Naive thymus-derived CD4-positive, alpha-beta T cell (primary cell): Measurements from ENCODE around the gene PPP2R2D. TPM values are rescaled to one million over a fixed set of nuclear protein-coding genes. Genes with fewer than 3 reads are reported as not detected.

Experiments
- ATAC-seq: fragments of 150-1000 bp; cut with Tn5 transposase; 2 replicates; pipeline ENCODE4 v1.10.0; 2021; ENCODE audit warnings: mild to moderate bottlenecking, moderate library complexity
- CTCF ChIA-PET: fragments of 350-600 bp; sonication (Branson Sonifier 250); formaldehyde crosslinking; loops from one replicate; lab custom pipeline; 2021; ENCODE audit warnings: antibody characterized with exemption; lab: Charles Lee
- POLR2A ChIA-PET: fragments of 350-600 bp; sonication (Branson Sonifier 250); formaldehyde crosslinking; loops from one replicate; lab custom pipeline; 2021; ENCODE audit warnings: antibody characterized with exemption, inconsistent platforms; lab: Charles Lee
- DNase-seq, 9 donors: peaks; one replicate each; pipeline versions ENCODE4 v3.0.0 to v3.0.0-alpha.2; 2020 to 2022; ENCODE audit warnings: mixed read lengths in 1 of 9
- H3K27ac ChIP-seq: one replicate; pipeline ENCODE4 v1.7.0; 2013; ENCODE audit warnings: mild to moderate bottlenecking, low read depth, low read length, moderate library complexity
- H3K27me3 ChIP-seq, 2 donors: one replicate each; pipeline ENCODE4 v1.7.0; 2013; ENCODE audit warnings: low read length in 2 of 2, mild to moderate bottlenecking in 2 of 2, moderate library complexity in 2 of 2; ENCODE audit not compliant: control insufficient read depth in 2 of 2, insufficient read depth in 2 of 2
- H3K36me3 ChIP-seq, 3 experiments: 1 replicate in 2 of 3; 2 replicates in 1 of 3; pipeline ENCODE4 v1.7.0; 2013; ENCODE audit warnings: low read length in 3 of 3, mild to moderate bottlenecking in 3 of 3, moderate library complexity in 1 of 3; ENCODE audit not compliant: insufficient read depth in 3 of 3, control insufficient read depth in 2 of 3
- H3K4me1 ChIP-seq, 2 donors: one replicate each; pipeline ENCODE4 v1.7.0; 2013; ENCODE audit warnings: low read length in 2 of 2, mild to moderate bottlenecking in 2 of 2, moderate library complexity in 1 of 2; ENCODE audit not compliant: control insufficient read depth in 2 of 2, insufficient read depth in 2 of 2
- H3K4me3 ChIP-seq: 2 replicates; pipeline ENCODE4 v1.7.0; 2013; ENCODE audit warnings: mild to moderate bottlenecking, low read length
- H3K9me3 ChIP-seq, 3 experiments: 1 replicate in 2 of 3; 2 replicates in 1 of 3; pipeline ENCODE4 v1.7.0; 2013; ENCODE audit warnings: low read length in 3 of 3; ENCODE audit not compliant: control insufficient read depth in 2 of 3
- H3K27ac Mint-ChIP-seq, 9 donors: one replicate each; pipeline ENCODE4 v1.8.0; 2020 to 2022; ENCODE audit warnings: mixed read lengths in 9 of 9, mild to moderate bottlenecking in 8 of 9, moderate library complexity in 5 of 9, inconsistent platforms in 2 of 9
- H3K27me3 Mint-ChIP-seq, 5 donors: one replicate each; pipeline ENCODE4 v1.8.0; 2021 to 2022; ENCODE audit warnings: mixed read lengths in 5 of 5, mild to moderate bottlenecking in 1 of 5
- H3K36me3 Mint-ChIP-seq, 5 donors: one replicate each; pipeline ENCODE4 v1.8.0; 2020 to 2022; ENCODE audit warnings: mixed read lengths in 5 of 5, mild to moderate bottlenecking in 3 of 5, inconsistent platforms in 1 of 5
- H3K4me1 Mint-ChIP-seq, 7 donors: one replicate each; pipeline ENCODE4 v1.8.0; 2020 to 2022; ENCODE audit warnings: mixed read lengths in 7 of 7, mild to moderate bottlenecking in 3 of 7, inconsistent platforms in 1 of 7
- H3K4me3 Mint-ChIP-seq, 10 donors: one replicate each; pipeline ENCODE4 v1.8.0; 2020 to 2022; ENCODE audit warnings: mild to moderate bottlenecking in 10 of 10, mixed read lengths in 10 of 10, moderate library complexity in 6 of 10, inconsistent platforms in 2 of 10
- H3K9me3 Mint-ChIP-seq, 11 donors: one replicate each; pipeline ENCODE4 v1.8.0; 2020 to 2022; ENCODE audit warnings: mixed read lengths in 11 of 11, mild to moderate bottlenecking in 4 of 11, inconsistent platforms in 1 of 11, moderate library complexity in 1 of 11
- intact Hi-C, 2 donors: fragments of 100-400 bp; cut with micrococcal nuclease; formaldehyde crosslinking; loops; one replicate each; pipeline ENCODE4 v1.15.1; 2023
- polyA plus RNA-seq, 2 donors: library from polyadenylated mRNA; unstranded; fragments of 300-500 nt; fragmentation: Illumina TruSeq; gene quantifications; one replicate each; pipeline ENCODE4 v1.2.3, GENCODE V29; 2021
- total RNA-seq, 6 experiments: library from RNA in 5 of 6; stranded (reverse) in 5 of 6; gene quantifications; 1 replicate in 5 of 6; 2 replicates in 1 of 6; pipeline ENCODE4 v1.2.3 and lab custom pipeline; 2021 to 2026

The PPP2R2D gene
- total and polyA plus RNA-seq, 7 experiments from 2014 or later: 35.0 to 61.3 (median 40.1) TPM

- Mint-ChIP-seq H3K27me3 (no peaks in the 10 kb centered on the region), H3K9me3 (no peaks in the 10 kb centered on the region), H3K27ac (peak overlapping the region in 6 of 9 donors; percentile 46 to 84 (median 64)), H3K36me3 (peaks cover 0 to 26% (median 4%) of the 10 kb centered on the region in 5 donors), H3K4me3 (no peak overlapping the region), H3K4me1 (peaks cover 40 to 72% (median 69%) of the 10 kb centered on the region in 7 donors)
- Histone ChIP-seq H3K4me3 (no peak overlapping the region), H3K27me3 (no peaks in the 10 kb centered on the region), H3K9me3 (no peaks in the 10 kb centered on the region), H3K4me1 (peaks cover under 1 to 37% of the 10 kb centered on the region in 2 donors), H3K27ac (no peak overlapping the region), H3K36me3 (peaks cover 0 to 38% (median 17%) of the 10 kb centered on the region in 3 experiments)
- ATAC-seq (no peak), DNase-seq (no peak)
- POLR2A ChIA-PET: no interaction called here
- CTCF ChIA-PET: interaction anchor here (1.0 kb wide), 1 partner anchor 48 kb away, joined by 3 read pairs; no protein-coding TSS in a partner anchor
- intact Hi-C loops: loop anchor here in 1 of 2 donors (2.0 kb wide), 1 partner anchor 27 kb away; no protein-coding TSS in a partner anchor
Measured at GRCh38 chr10:131933696-131934086, 32.9 kb downstream of the PPP2R2D start.

DNA sequence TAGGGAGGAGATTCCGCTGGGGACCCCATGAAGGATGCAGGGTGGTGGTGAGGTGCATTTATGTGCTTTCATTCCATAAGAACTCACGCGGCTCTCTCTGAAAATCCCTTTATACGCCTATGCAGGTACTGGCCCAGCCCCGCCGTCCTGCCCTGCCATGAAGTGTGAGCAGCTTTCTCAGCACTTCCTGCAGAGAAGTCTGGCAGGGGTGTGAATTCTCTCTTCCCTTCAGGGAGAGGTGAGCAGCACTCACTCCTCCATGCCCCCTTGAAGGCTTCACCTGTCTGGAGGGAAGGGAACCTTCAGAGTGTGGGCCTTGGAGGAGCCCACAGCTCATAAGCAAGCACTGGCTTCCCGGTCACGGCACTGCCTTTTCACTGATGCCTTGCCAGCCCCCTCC lies 34.0 kb downstream of the PPP2R2D start:
- H3K9me3 ChIP-seq: no peaks in the 10 kb centered on the region
- H3K36me3 Mint-ChIP-seq: peaks cover 0 to 29% (median 5%) of the 10 kb centered on the region in 5 donors
- no peak overlapping the region for H3K4me3 ChIP-seq
- H3K4me1 Mint-ChIP-seq: peaks cover 29 to 61% (median 58%) of the 10 kb centered on the region in 7 donors
- peaks cover 0 to 34% of the 10 kb centered on the region in 2 donors for H3K4me1 ChIP-seq
- H3K36me3 ChIP-seq: peaks cover 0 to 40% (median 17%) of the 10 kb centered on the region in 3 experiments
- CTCF ChIA-PET: interaction anchor here (1.2 kb wide), 1 partner anchor 88 kb away, joined by 3 read pairs; no protein-coding TSS in a partner anchor
- no peaks in the 10 kb centered on the region for H3K27me3 Mint-ChIP-seq
- H3K27ac ChIP-seq: peak overlapping the region; percentile 54
- H3K27ac Mint-ChIP-seq: peak overlapping the region in 7 of 9 donors; percentile 20 to 87 (median 71)
- H3K9me3 Mint-ChIP-seq: no peaks in the 10 kb centered on the region
- DNase-seq: no peak
- H3K4me3 Mint-ChIP-seq: peak overlapping the region in 3 of 10 donors; percentile 40 to 43 (median 41)
- H3K27me3 ChIP-seq: no peaks in the 10 kb centered on the region
- POLR2A ChIA-PET: interaction anchor here (0.6 to 1.1 kb wide), 2 partner anchors 24 to 29 kb away, joined by 3 read pairs; no protein-coding TSS in a partner anchor
- intact Hi-C loops: loop anchor here in 1 of 2 donors (2.0 kb wide), 1 partner anchor 28 kb away; no protein-coding TSS in a partner anchor
- no peak for ATAC-seq

- Histone ChIP-seq H3K4me1 (peaks cover 0 to 30% of the 10 kb centered on the region in 2 donors), H3K27ac (peak overlapping the region; percentile 54), H3K27me3 (no peaks in the 10 kb centered on the region), H3K9me3 (no peaks in the 10 kb centered on the region), H3K36me3 (peaks cover 0 to 43% (median 18%) of the 10 kb centered on the region in 3 experiments), H3K4me3 (no peak overlapping the region)
- Mint-ChIP-seq H3K4me1 (peaks cover 24 to 56% (median 53%) of the 10 kb centered on the region in 7 donors), H3K27me3 (no peaks in the 10 kb centered on the region), H3K27ac (peak overlapping the region in 7 of 9 donors; percentile 23 to 87 (median 59)), H3K9me3 (no peaks in the 10 kb centered on the region), H3K4me3 (peak overlapping the region in 2 of 10 donors; percentile 29 to 43), H3K36me3 (peaks cover 0 to 32% (median 7%) of the 10 kb centered on the region in 5 donors)
- ChIA-PET POLR2A (interaction anchor here (0.6 to 1.1 kb wide), 2 partner anchors 25 to 29 kb away, joined by 3 read pairs; no protein-coding TSS in a partner anchor), CTCF (interaction anchor here (1.2 kb wide), 1 partner anchor 88 kb away, joined by 3 read pairs; no protein-coding TSS in a partner anchor)
- DNase-seq: no peak
- no peak for ATAC-seq
- intact Hi-C loops: loop anchor here in 1 of 2 donors (2.0 kb wide), 1 partner anchor 28 kb away; no protein-coding TSS in a partner anchor
Measured at GRCh38 chr10:131935260-131935659, 34.5 kb downstream of the PPP2R2D start.

- DNase-seq (no peak), ATAC-seq (no peak)
- CTCF ChIA-PET: interaction anchor here (1.1 kb wide), 1 partner anchor 86 kb away, joined by 3 read pairs; no protein-coding TSS in a partner anchor
- Mint-ChIP-seq H3K36me3 (peaks cover 0 to 38% (median 18%) of the 10 kb centered on the region in 5 donors), H3K27me3 (no peaks in the 10 kb centered on the region), H3K27ac (peak overlapping the region in 3 of 9 donors; percentile 2 to 57 (median 57)), H3K9me3 (no peaks in the 10 kb centered on the region), H3K4me3 (no peak overlapping the region), H3K4me1 (peaks cover 14 to 52% (median 43%) of the 10 kb centered on the region in 7 donors)
- Histone ChIP-seq H3K27me3 (no peaks in the 10 kb centered on the region), H3K4me3 (no peak overlapping the region), H3K4me1 (peaks cover 0 to 20% of the 10 kb centered on the region in 2 donors), H3K27ac (no peak overlapping the region), H3K9me3 (no peaks in the 10 kb centered on the region), H3K36me3 (peaks cover 0 to 53% (median 24%) of the 10 kb centered on the region in 3 experiments)
- POLR2A ChIA-PET: no interaction called here
- intact Hi-C loops: no loop called here
Measured at GRCh38 chr10:131936294-131936693, 35.5 kb downstream of the PPP2R2D start.

DNA sequence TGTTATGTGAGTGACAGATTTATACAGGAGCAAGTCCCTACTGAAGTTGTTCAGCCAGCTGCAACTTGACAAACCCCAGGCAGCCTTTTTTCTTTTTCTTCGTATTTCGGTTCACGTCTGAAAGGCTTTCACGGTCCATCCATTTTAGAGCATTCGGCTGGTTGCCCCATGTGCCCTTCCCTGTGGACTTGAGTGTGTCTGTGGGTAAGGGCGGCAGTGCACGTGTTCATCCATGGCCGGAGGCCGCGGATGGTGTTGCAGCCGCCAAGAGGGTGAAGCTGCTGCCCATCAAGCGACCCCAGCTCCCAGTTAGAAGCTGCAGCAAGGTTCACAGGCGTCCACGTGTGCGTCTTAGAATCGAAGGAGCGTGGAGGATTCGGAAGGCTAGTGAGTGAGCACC lies 35.9 kb downstream of the PPP2R2D start:
- ATAC-seq: no peak
- Histone ChIP-seq H3K27ac (no peak overlapping the region), H3K4me3 (no peak overlapping the region), H3K4me1 (peaks cover 0 to 20% of the 10 kb centered on the region in 2 donors), H3K36me3 (peaks cover 0 to 58% (median 24%) of the 10 kb centered on the region in 3 experiments), H3K27me3 (no peaks in the 10 kb centered on the region), H3K9me3 (no peaks in the 10 kb centered on the region)
- peaks cover 11 to 48% (median 38%) of the 10 kb centered on the region in 7 donors for H3K4me1 Mint-ChIP-seq
- H3K36me3 Mint-ChIP-seq: peaks cover 0 to 42% (median 19%) of the 10 kb centered on the region in 5 donors
- CTCF ChIA-PET: interaction anchor here (1.1 kb wide), 1 partner anchor 86 kb away, joined by 3 read pairs; no protein-coding TSS in a partner anchor
- POLR2A ChIA-PET: no interaction called here
- no peak for DNase-seq
- no peaks in the 10 kb centered on the region for H3K27me3 Mint-ChIP-seq
- no peak overlapping the region for H3K4me3 Mint-ChIP-seq
- no peaks in the 10 kb centered on the region for H3K9me3 Mint-ChIP-seq
- intact Hi-C loops: no loop called here
- H3K27ac Mint-ChIP-seq: peak overlapping the region in 4 of 9 donors; percentile 2 to 80 (median 57)

DNA sequence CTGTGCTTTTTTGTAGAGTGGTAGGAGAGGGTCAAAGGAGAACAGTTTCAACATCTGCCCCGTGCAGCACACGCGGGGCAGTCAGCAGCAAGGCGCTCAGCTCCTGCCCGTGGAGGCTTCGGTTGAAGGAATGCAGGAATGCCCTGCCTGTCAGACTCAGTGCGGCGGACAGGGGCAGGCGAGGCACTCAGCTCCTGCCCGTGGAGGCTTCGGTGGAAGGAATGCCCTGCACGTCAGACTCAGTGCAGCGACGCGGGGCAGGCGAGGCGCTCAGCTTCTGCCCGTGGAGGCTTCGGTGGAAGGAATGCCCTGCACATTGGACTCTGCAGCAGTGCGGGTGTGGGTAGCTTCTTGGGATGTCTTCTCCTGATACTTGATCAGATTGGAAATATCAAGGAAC lies 37.0 kb downstream of the PPP2R2D start:
- CTCF ChIA-PET: no interaction called here

More for the DNA sequence above, 37.0 kb downstream of the PPP2R2D start:
- no peak for DNase-seq
- POLR2A ChIA-PET: no interaction called here
- H3K27ac ChIP-seq: no peak overlapping the region
- H3K4me3 ChIP-seq: no peak overlapping the region
- H3K27ac Mint-ChIP-seq: peak overlapping the region in 5 of 9 donors; percentile 13 to 48 (median 28)
- H3K27me3 ChIP-seq: no peaks in the 10 kb centered on the region
- peaks cover 11 to 42% (median 30%) of the 10 kb centered on the region in 7 donors for H3K4me1 Mint-ChIP-seq
- no peak for ATAC-seq
- H3K36me3 ChIP-seq: peaks cover 0 to 62% (median 24%) of the 10 kb centered on the region in 3 experiments
- no peaks in the 10 kb centered on the region for H3K27me3 Mint-ChIP-seq
- no peaks in the 10 kb centered on the region for H3K9me3 ChIP-seq
- peaks cover 0 to 16% of the 10 kb centered on the region in 2 donors for H3K4me1 ChIP-seq
- no peak overlapping the region for H3K4me3 Mint-ChIP-seq
- H3K36me3 Mint-ChIP-seq: peaks cover 0 to 46% (median 19%) of the 10 kb centered on the region in 5 donors
- H3K9me3 Mint-ChIP-seq: no peaks in the 10 kb centered on the region
- intact Hi-C loops: no loop called here
